Testis (tissue), 3 donors: ENCODE data around the gene U2AF1L4. TPM values are rescaled to one million over a fixed set of nuclear protein-coding genes. Genes with fewer than 3 reads are reported as not detected.

Source experiments
- DNase-seq: peaks from one replicate; pipeline ENCODE4 v3.0.0-alpha.2; 2019
- H3K27ac ChIP-seq, 2 donors: fragments of 200-600 bp; sonication (generic); one replicate each; pipeline ENCODE4 v1.5.1; 2019
- H3K27me3 ChIP-seq: fragments of 200-600 bp; sonication (generic); one replicate; pipeline ENCODE4 v1.5.1; 2019
- H3K36me3 ChIP-seq: fragments of 200-600 bp; sonication (generic); one replicate; pipeline ENCODE4 v1.5.1; 2017; ENCODE audit warnings: low read depth; ENCODE audit errors: missing control alignments
- H3K4me1 ChIP-seq: fragments of 200-600 bp; sonication (generic); one replicate; pipeline ENCODE4 v1.5.1; 2019
- H3K4me3 ChIP-seq, 2 donors: fragments of 200-600 bp; sonication (generic); one replicate each; pipeline ENCODE4 v1.5.1; 2017 to 2019
- H3K9me3 ChIP-seq: fragments of 200-600 bp; sonication (generic); one replicate; pipeline ENCODE4 v1.5.1; 2017
- POLR2A ChIP-seq: fragments of 450-650 bp; IDR thresholded peaks from one replicate; pipeline ENCODE4 v1.6.1; 2017; ENCODE audit warnings: antibody characterized with exemption, mild to moderate bottlenecking, moderate library complexity
- WGBS, 2 donors: methylation state at CpG; one replicate each; pipeline ENCODE4 v1.1.5; 2018; 5-methylcytosine and 5-hydroxymethylcytosine counted together
- intact Hi-C: fragments of 100-400 bp; cut with DNase I; formaldehyde crosslinking; loops from one replicate; pipeline ENCODE4 v1.15.1; 2023; ENCODE audit warnings: low total_unique reads
- polyA plus RNA-seq: library from polyadenylated mRNA; stranded (reverse); fragments of 350-450 nt; fragmentation: Illumina TruSeq; extraction: RNeasy Lipid Tissue Mini Kit (QIAGEN cat#74804); gene quantifications from one replicate; pipeline ENCODE4 v1.2.3, GENCODE V29; 2014; ENCODE audit warnings: low read depth, low replicate concordance; ENCODE audit not compliant: insufficient read depth
- total RNA-seq, 2 donors: library from RNA; depleted of rRNA; stranded (reverse); fragments of >200 nt; gene quantifications; one replicate each; pipeline ENCODE4 v1.2.3, GENCODE V29; 2016
- TF ChIP-seq, protein P1 (sequence below), 3 experiments: fragments of 450-650 bp in 2 of 3; fragments of 200-600 bp in 1 of 3; sonication (generic) in 1 of 3; IDR thresholded peaks; one replicate each; pipeline ENCODE4 v1.5.1; 2016 to 2019; ENCODE audit warnings: antibody characterized with exemption in 3 of 3, mild to moderate bottlenecking in 2 of 3, moderate library complexity in 1 of 3

Gene U2AF1L4
- total and polyA plus RNA-seq, 3 donors from 2014 or later, result 45.3 to 49.6 (median 47.2) TPM

DNA sequence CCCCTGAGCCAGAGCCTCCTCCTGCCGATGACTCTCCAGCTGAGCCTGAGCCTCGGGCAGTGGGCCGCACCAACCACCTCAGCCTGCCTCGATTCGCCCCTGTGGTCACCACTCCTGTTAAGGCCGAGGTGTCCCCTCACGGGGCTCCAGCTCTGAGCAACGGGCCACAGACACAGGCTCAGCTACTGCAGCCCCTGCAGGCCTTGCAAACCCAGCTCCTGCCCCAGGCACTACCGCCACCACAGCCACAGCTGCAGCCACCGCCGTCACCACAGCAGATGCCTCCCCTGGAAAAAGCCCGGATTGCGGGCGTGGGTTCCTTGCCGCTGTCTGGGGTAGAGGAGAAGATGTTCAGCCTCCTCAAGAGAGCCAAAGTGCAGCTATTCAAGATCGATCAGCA lies 23.8 kb downstream of the U2AF1L4 start:
- H3K4me3 ChIP-seq, result no peak overlapping the region
- no peak overlapping the region for H3K27ac ChIP-seq
- H3K36me3 ChIP-seq, result no peaks in the 10 kb centered on the region
- intact Hi-C loops, result no loop called here
- TF ChIP-seq, protein P1, sequence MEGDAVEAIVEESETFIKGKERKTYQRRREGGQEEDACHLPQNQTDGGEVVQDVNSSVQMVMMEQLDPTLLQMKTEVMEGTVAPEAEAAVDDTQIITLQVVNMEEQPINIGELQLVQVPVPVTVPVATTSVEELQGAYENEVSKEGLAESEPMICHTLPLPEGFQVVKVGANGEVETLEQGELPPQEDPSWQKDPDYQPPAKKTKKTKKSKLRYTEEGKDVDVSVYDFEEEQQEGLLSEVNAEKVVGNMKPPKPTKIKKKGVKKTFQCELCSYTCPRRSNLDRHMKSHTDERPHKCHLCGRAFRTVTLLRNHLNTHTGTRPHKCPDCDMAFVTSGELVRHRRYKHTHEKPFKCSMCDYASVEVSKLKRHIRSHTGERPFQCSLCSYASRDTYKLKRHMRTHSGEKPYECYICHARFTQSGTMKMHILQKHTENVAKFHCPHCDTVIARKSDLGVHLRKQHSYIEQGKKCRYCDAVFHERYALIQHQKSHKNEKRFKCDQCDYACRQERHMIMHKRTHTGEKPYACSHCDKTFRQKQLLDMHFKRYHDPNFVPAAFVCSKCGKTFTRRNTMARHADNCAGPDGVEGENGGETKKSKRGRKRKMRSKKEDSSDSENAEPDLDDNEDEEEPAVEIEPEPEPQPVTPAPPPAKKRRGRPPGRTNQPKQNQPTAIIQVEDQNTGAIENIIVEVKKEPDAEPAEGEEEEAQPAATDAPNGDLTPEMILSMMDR (IDR thresholded peaks at IDR 0.05), result no peak
- TF ChIP-seq POLR2A, result no peak
- H3K4me1 ChIP-seq, result peaks cover 15% of the 10 kb centered on the region
- no peak for DNase-seq
- WGBS, 2 donors, result 86 to 93% methylated on average over 6 to 16 of the region's 16 CpGs
- no peaks in the 10 kb centered on the region for H3K9me3 ChIP-seq
- H3K27me3 ChIP-seq, result no peaks in the 10 kb centered on the region

DNA sequence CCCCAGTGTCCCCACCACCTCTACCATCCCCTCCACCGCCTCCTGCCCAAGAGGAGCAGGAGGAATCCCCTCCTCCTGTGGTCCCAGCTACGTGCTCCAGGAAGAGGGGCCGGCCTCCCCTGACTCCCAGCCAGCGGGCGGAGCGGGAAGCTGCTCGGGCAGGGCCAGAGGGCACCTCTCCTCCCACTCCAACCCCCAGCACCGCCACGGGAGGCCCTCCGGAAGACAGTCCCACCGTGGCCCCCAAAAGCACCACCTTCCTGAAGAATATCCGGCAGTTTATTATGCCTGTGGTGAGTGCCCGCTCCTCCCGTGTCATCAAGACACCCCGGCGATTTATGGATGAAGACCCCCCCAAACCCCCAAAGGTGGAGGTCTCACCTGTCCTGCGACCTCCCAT lies 24.6 kb downstream of the U2AF1L4 start:
- H3K27ac ChIP-seq, result no peak overlapping the region
- intact Hi-C loops, result no loop called here
- TF ChIP-seq, protein P1 (IDR thresholded peaks at IDR 0.05), result no peak
- no peak for TF ChIP-seq POLR2A
- no peaks in the 10 kb centered on the region for H3K9me3 ChIP-seq
- no peaks in the 10 kb centered on the region for H3K27me3 ChIP-seq
- 78 to 93% methylated on average over 8 to 17 of the region's 17 CpGs for WGBS, 2 donors
- no peak for DNase-seq
- H3K4me3 ChIP-seq, result no peak overlapping the region
- peaks cover 22% of the 10 kb centered on the region for H3K4me1 ChIP-seq
- H3K36me3 ChIP-seq, result no peaks in the 10 kb centered on the region

DNA sequence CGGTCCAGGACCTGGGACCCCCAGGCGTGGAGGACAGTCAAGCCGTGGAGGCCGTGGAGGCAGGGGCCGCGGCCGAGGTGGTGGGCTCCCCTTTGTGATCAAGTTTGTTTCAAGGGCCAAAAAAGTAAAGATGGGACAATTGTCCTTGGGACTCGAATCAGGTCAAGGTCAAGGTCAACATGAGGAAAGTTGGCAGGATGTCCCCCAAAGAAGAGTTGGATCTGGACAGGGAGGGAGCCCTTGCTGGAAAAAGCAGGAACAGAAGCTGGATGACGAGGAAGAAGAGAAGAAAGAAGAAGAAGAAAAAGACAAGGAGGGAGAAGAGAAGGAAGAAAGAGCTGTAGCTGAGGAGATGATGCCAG lies 25.1 kb downstream of the U2AF1L4 start:
- Histone ChIP-seq H3K9me3 (no peaks in the 10 kb centered on the region), H3K27ac (no peak overlapping the region), H3K36me3 (no peaks in the 10 kb centered on the region), H3K4me1 (peaks cover 25% of the 10 kb centered on the region), H3K4me3 (no peak overlapping the region), H3K27me3 (no peaks in the 10 kb centered on the region)
- TF ChIP-seq, protein P1 (IDR thresholded peaks at IDR 0.05), result no peak
- TF ChIP-seq POLR2A, result no peak
- intact Hi-C loops, result no loop called here
- DNase-seq, result no peak
- WGBS, 2 donors, result 76 to 78% methylated on average over 9 of the region's 9 CpGs

DNA sequence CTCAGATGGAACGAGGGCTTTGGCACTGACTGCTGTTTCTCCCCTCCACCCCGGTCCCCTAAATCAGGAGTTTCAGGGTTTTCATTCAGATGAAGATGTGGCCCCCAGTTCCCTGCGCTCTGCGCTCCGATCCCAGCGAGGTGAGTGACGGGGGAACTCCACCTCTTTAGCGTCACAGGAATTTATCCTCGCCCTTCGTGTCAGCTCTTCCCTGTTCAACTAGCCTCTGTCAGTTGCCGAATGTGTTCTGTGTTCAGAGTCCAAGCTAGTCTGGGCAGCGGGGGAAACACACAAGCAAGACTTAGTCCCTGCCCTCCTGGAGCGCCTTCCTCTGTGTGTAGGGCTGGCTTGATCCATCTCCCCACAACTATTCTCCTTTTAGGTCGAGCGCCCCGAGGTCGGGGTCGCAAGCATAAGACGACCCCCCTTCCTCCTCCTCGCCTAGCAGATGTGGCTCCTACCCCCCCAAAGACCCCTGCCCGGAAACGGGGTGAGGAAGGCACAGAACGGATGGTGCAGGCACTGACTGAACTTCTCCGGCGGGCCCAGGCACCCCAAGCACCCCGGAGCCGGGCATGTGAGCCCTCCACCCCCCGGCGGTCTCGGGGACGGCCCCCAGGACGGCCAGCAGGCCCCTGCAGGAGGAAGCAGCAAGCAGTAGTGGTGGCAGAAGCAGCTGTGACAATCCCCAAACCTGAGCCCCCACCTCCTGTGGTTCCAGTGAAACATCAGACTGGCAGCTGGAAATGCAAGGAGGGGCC lies 25.6 kb downstream of the U2AF1L4 start:
- no peak for DNase-seq
- no peak overlapping the region for H3K4me3 ChIP-seq
- H3K36me3 ChIP-seq, result no peaks in the 10 kb centered on the region
- TF ChIP-seq POLR2A, result no peak
- no peaks in the 10 kb centered on the region for H3K27me3 ChIP-seq
- intact Hi-C loops, result loop anchor here (10.0 kb wide), 1 partner anchor 175 kb away; the partner anchor contains the start of gene TMEM147
- H3K4me1 ChIP-seq, result peaks cover 25% of the 10 kb centered on the region
- peak overlapping the region in 1 of 2 donors; percentile 91 for H3K27ac ChIP-seq
- no peaks in the 10 kb centered on the region for H3K9me3 ChIP-seq
- WGBS, 2 donors, result 59 to 71% methylated on average over 28 to 32 of the region's 32 CpGs

DNA sequence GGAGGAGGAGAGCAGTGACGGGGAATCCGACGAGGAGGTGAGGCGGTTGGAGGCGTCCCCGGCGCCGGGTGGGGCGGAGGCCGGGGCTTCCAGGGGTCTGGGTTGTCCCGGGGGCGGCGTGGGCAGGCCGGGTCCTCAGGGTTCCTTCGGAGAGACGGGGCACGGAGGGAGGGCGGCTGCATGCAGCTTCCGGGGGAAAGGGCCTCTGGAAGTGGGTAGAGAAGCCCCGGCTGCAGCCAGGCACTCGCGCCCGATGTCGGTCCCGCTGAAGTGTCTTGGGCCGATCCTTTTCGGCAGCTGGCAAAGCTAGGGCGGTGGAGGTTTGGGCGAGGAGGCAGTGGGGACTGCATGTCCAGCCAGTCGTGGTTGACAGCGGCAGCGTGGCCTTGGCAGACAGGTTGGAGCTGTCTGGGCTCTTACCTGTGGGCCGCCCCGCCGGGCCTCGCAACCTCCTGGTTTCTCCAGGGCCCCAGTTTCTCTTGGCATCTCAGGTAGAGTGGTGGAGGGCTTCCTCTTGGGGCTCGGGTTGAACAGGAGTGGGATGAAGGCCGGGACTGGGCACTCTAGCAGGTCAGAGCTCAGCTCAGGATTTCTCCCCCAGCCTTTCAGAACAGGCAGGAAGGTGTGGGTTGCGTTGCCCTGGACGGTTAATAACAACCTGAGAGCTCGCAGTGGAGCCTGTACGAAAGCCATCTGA lies 26.7 kb downstream of the U2AF1L4 start:
- 0 to 1% methylated on average over 16 to 38 of the region's 42 CpGs for WGBS, 2 donors
- intact Hi-C loops, result loop anchor here (10.0 kb wide), 1 partner anchor 174 kb away; the partner anchor contains the start of gene TMEM147
- Histone ChIP-seq H3K36me3 (no peaks in the 10 kb centered on the region), H3K27me3 (no peaks in the 10 kb centered on the region), H3K27ac (peak overlapping the region; percentile 68 to 91), H3K4me1 (peaks cover 25% of the 10 kb centered on the region), H3K9me3 (no peaks in the 10 kb centered on the region), H3K4me3 (peak overlapping the region; percentile 82 to 85)
- TF ChIP-seq, protein P1 (IDR thresholded peaks at IDR 0.05), result no peak
- no peak for TF ChIP-seq POLR2A
- DNase-seq, result peak; percentile 45
